Neural cell (in vitro differentiated cells): Measurements from ENCODE around the gene SLC50A1.

Source experiments
- CTCF ChIP-seq: fragments of 450-650 bp; IDR thresholded peaks from 2 replicates; pipeline ENCODE4 v1.5.1; 2014; ENCODE audit warnings: antibody characterized with exemption, mild to moderate bottlenecking, moderate library complexity; ENCODE audit not compliant: poor library complexity, severe bottlenecking
- EP300 ChIP-seq: fragments of 450-650 bp; conservative IDR thresholded peaks from 2 replicates; pipeline ENCODE4 v1.6.1; 2014; ENCODE audit warnings: antibody characterized with exemption, mild to moderate bottlenecking, moderate library complexity; ENCODE audit not compliant: poor library complexity, severe bottlenecking
- EZH2 ChIP-seq: fragments of 200-600, 300-800 bp; shearing (Covaris generic), sonication (generic); IDR thresholded peaks from 2 replicates; pipeline ENCODE4 v1.6.1; 2014; ENCODE audit warnings: antibody characterized with exemption, low read length, borderline replicate concordance, mild to moderate bottlenecking; ENCODE audit not compliant: insufficient read depth, poor library complexity, severe bottlenecking
- MXI1 ChIP-seq: fragments of 450-650 bp; conservative IDR thresholded peaks from 2 replicates; pipeline ENCODE4 v1.6.1; 2014; ENCODE audit warnings: antibody characterized with exemption, mild to moderate bottlenecking; ENCODE audit not compliant: poor library complexity, severe bottlenecking
- RAD21 ChIP-seq: fragments of 450-650 bp; conservative IDR thresholded peaks from 2 replicates; pipeline ENCODE4 v1.6.1; 2014; ENCODE audit warnings: antibody characterized with exemption, mild to moderate bottlenecking, moderate library complexity
- REST ChIP-seq: IDR thresholded peaks from 2 replicates; pipeline ENCODE4 v1.6.1; 2012; ENCODE audit warnings: borderline replicate concordance
- SMC3 ChIP-seq: fragments of 450-650 bp; conservative IDR thresholded peaks from 2 replicates; pipeline ENCODE4 v1.6.1; 2014; ENCODE audit warnings: antibody characterized with exemption, mild to moderate bottlenecking, moderate library complexity; ENCODE audit not compliant: poor library complexity
- TAF1 ChIP-seq: IDR thresholded peaks from 2 replicates; pipeline ENCODE4 v1.6.1; 2012; ENCODE audit warnings: low read depth

GRCh38 chr1:155186067-155186793 is 50.6 kb downstream of the SLC50A1 start:
- no peak for TF ChIP-seq TAF1
- no peak for TF ChIP-seq CTCF
- TF ChIP-seq SMC3: no peak
- TF ChIP-seq REST: no peak
- TF ChIP-seq RAD21: no peak
- TF ChIP-seq EP300: no peak
- TF ChIP-seq EZH2: no peak
- TF ChIP-seq MXI1: no peak
